BE2C (cell line): Measurements from ENCODE around the gene YES1.

Experiments used
- DNase-seq: peaks from one replicate; pipeline ENCODE4 v3.0.0-alpha.2; 2020
- H3K27me3 ChIP-seq: fragments of 250-450 bp; sonication (Bioruptor Pico); 2 replicates; pipeline ENCODE4 v1.5.1; 2020; ENCODE audit warnings: mild to moderate bottlenecking
- H3K36me3 ChIP-seq: fragments of 250-450 bp; sonication (Bioruptor Pico); 2 replicates; pipeline ENCODE4 v1.5.1; 2020; ENCODE audit warnings: mild to moderate bottlenecking
- H3K4me1 ChIP-seq: fragments of 250-450 bp; sonication (Bioruptor Pico); 2 replicates; pipeline ENCODE4 v1.5.1; 2020
- H3K4me3 ChIP-seq: 2 replicates; pipeline ENCODE4 v1.5.1; 2011; ENCODE audit warnings: low read depth, low read length
- H3K9me3 ChIP-seq: fragments of 250-450 bp; sonication (Bioruptor Pico); 2 replicates; pipeline ENCODE4 v1.5.1; 2020
- TF ChIP-seq, protein P1 (sequence below): IDR thresholded peaks from 2 replicates; pipeline ENCODE4 v1.5.1; 2012; ENCODE audit warnings: mild to moderate bottlenecking, low read depth, low read length

YES1 gene

DNA sequence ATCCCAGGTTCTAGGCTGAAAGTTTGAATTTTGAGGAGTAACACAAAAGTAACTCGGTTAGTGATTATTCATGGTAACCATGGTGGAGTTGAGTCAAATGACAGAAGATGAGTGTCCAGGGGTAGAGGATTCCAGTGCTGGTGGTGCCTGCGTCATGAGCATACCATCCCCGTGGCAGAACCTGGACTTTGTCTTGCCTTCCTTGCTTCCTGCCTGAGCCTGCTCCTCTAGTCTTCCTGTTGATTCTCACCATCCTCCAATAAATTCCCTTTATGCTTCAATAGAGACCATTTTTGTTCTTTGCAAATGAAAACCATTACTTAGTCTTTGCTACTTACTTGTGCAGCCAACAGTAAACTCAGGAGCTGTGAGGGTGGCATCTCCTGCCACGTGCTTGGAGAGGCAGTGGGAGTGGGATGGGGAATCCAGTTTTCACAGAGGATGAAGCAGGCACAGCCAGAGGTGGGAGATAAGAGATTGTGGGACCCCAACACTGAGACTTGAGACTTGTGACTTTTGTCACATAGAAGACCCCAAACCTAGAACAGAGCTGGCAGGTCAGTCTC, 4.1 kb upstream of the YES1 start:
- H3K9me3 ChIP-seq: no peaks in the 10 kb centered on the region
- no peak overlapping the region for H3K4me3 ChIP-seq
- no peaks in the 10 kb centered on the region for H3K36me3 ChIP-seq
- H3K27me3 ChIP-seq: peaks cover 18% of the 10 kb centered on the region
- DNase-seq: no peak
- TF ChIP-seq, protein P1, sequence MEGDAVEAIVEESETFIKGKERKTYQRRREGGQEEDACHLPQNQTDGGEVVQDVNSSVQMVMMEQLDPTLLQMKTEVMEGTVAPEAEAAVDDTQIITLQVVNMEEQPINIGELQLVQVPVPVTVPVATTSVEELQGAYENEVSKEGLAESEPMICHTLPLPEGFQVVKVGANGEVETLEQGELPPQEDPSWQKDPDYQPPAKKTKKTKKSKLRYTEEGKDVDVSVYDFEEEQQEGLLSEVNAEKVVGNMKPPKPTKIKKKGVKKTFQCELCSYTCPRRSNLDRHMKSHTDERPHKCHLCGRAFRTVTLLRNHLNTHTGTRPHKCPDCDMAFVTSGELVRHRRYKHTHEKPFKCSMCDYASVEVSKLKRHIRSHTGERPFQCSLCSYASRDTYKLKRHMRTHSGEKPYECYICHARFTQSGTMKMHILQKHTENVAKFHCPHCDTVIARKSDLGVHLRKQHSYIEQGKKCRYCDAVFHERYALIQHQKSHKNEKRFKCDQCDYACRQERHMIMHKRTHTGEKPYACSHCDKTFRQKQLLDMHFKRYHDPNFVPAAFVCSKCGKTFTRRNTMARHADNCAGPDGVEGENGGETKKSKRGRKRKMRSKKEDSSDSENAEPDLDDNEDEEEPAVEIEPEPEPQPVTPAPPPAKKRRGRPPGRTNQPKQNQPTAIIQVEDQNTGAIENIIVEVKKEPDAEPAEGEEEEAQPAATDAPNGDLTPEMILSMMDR: no peak
- no peaks in the 10 kb centered on the region for H3K4me1 ChIP-seq

DNA sequence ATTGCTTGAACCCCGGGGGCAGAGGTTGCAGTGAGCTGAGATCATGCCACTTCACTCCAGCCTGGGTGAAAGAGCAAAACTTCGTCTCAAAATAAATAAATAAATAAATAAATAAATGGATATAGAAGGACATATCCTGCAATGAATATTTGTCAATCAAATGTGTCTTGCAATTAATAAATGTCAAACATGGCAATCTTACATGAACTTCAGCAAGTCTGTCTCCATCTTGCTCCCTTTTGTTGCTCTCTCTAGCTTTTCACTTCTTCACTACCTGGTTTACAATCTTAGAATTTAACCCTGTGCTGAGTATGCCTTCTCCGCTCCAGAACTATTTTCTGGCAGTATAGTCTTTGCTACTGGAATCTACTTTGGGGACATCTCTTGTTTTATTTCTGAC, 3.3 kb upstream of the YES1 start:
- Histone ChIP-seq H3K27me3 (peaks cover 26% of the 10 kb centered on the region), H3K4me3 (no peak overlapping the region), H3K36me3 (no peaks in the 10 kb centered on the region), H3K9me3 (no peaks in the 10 kb centered on the region), H3K4me1 (no peaks in the 10 kb centered on the region)
- no peak for DNase-seq
- TF ChIP-seq, protein P1: no peak

DNA sequence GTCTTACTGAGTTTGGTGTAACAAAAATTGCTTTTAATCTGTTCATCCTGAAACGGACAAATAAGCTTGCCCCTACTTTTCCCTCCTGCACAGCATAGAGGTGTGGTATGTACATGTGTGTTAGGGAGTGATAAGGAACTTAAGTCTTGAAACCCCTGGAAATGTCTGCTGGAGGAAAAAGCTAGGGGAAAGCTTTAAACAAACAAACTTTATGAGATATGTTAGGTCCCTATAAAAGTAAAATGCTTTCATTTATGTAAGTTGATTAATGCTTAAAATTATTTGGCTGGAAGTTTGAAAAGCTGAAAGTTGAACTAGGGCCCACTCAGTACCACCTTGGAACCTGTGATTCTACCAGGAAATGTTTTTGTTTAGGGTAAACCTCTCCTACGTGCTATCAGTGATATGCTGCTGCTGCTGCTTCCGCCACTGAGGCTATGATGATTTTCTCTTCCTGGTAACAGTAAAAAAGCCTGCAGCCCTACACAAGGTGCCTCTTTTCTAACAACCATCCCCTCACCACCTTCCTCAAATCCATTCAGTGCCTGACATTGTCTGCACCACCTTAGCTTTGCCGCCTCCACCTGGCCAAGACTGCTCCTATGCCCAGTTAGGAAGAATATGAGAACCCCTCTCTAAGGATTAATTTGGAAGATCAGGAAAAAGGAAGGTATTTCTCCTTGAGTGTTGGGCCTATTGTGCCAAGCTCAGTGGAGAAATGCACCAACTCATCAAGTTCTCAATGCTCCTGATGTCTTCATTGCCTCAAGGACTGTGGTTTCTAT, 2.5 kb upstream of the YES1 start:
- Histone ChIP-seq H3K36me3 (no peaks in the 10 kb centered on the region), H3K27me3 (peaks cover 31% of the 10 kb centered on the region), H3K4me1 (no peaks in the 10 kb centered on the region), H3K9me3 (no peaks in the 10 kb centered on the region), H3K4me3 (no peak overlapping the region)
- TF ChIP-seq, protein P1: no peak
- DNase-seq: no peak

- H3K4me1 ChIP-seq: no peaks in the 10 kb centered on the region
- no peak for DNase-seq
- no peak overlapping the region for H3K4me3 ChIP-seq
- no peaks in the 10 kb centered on the region for H3K36me3 ChIP-seq
- no peaks in the 10 kb centered on the region for H3K9me3 ChIP-seq
- H3K27me3 ChIP-seq: peaks cover 41% of the 10 kb centered on the region
- TF ChIP-seq, protein P1: no peak
These were observed 1.4 kb upstream of the YES1 start for GRCh38 chr18:813172-814071.

- TF ChIP-seq, protein P1: no peak
- Histone ChIP-seq H3K4me1 (no peaks in the 10 kb centered on the region), H3K9me3 (no peaks in the 10 kb centered on the region), H3K27me3 (peaks cover 50% of the 10 kb centered on the region), H3K36me3 (no peaks in the 10 kb centered on the region), H3K4me3 (peak overlapping the region; percentile 49)
- DNase-seq: peak; percentile 50
These were observed 532 bp upstream of the YES1 start for GRCh38 chr18:812376-813171.
